SIG-M5 treated with dmso at 0.1 percent for 504 hours (cell line): ENCODE data around the gene FBLN1.
A peak's percentile ranks its signal among the peaks of the same experiment; 100 is the strongest.
"Not testable (repeated sequence)": the region's sequence is repeated elsewhere in the genome, so short reads cannot be mapped to it uniquely, and the experiment has no call there.

Experiments used
- DNase-seq: peaks from one replicate; lab custom pipeline; 2025; ENCODE audit not compliant: unreplicated experiment; lab: John Stamatoyannopoulos, UW

The FBLN1 gene

GRCh38 chr22:45544588-45545170 lies 42.0 kb downstream of the FBLN1 start:
- no peak for DNase-seq

- no peak for DNase-seq
These were observed 43.8 kb downstream of the FBLN1 start for GRCh38 chr22:45546333-45547015.

GRCh38 chr22:45547016-45547345 lies 44.3 kb downstream of the FBLN1 start:
- DNase-seq, result no peak

- no peak for DNase-seq
These were observed 45.0 kb downstream of the FBLN1 start for GRCh38 chr22:45547731-45548130.

- no peak for DNase-seq
These were observed 45.7 kb downstream of the FBLN1 start for GRCh38 chr22:45548247-45548840.

GRCh38 chr22:45548991-45549761 lies 46.5 kb downstream of the FBLN1 start:
- no peak for DNase-seq

GRCh38 chr22:45549762-45550378 lies 47.2 kb downstream of the FBLN1 start:
- DNase-seq, result no peak

GRCh38 chr22:45550416-45550815 lies 47.7 kb downstream of the FBLN1 start:
- no peak for DNase-seq

GRCh38 chr22:45550891-45551290 lies 48.2 kb downstream of the FBLN1 start:
- DNase-seq, result no peak

GRCh38 chr22:45551310-45552016 lies 48.8 kb downstream of the FBLN1 start:
- peak; percentile 17 for DNase-seq

- DNase-seq, result no peak
These were observed 49.3 kb downstream of the FBLN1 start for GRCh38 chr22:45552017-45552411.

- no peak for DNase-seq
These were observed 50.1 kb downstream of the FBLN1 start for GRCh38 chr22:45552580-45553350.

- DNase-seq, result peak; percentile 35
These were observed 50.8 kb downstream of the FBLN1 start for GRCh38 chr22:45553351-45554039.

- no peak for DNase-seq
These were observed 51.3 kb downstream of the FBLN1 start for GRCh38 chr22:45554040-45554406.

- DNase-seq, result no peak
These were observed 52.2 kb downstream of the FBLN1 start for GRCh38 chr22:45554861-45555260.

GRCh38 chr22:45557926-45558325 lies 55.2 kb downstream of the FBLN1 start:
- not testable (repeated sequence) for DNase-seq

GRCh38 chr22:45560092-45560491 lies 57.4 kb downstream of the FBLN1 start:
- not testable (repeated sequence) for DNase-seq

GRCh38 chr22:45560761-45561160 lies 58.1 kb downstream of the FBLN1 start:
- DNase-seq, result not testable (repeated sequence)

GRCh38 chr22:45562102-45562501 lies 59.4 kb downstream of the FBLN1 start:
- DNase-seq, result no peak
